ENCODE results near the gene ICE2.

- TF ChIP-seq, protein P1, sequence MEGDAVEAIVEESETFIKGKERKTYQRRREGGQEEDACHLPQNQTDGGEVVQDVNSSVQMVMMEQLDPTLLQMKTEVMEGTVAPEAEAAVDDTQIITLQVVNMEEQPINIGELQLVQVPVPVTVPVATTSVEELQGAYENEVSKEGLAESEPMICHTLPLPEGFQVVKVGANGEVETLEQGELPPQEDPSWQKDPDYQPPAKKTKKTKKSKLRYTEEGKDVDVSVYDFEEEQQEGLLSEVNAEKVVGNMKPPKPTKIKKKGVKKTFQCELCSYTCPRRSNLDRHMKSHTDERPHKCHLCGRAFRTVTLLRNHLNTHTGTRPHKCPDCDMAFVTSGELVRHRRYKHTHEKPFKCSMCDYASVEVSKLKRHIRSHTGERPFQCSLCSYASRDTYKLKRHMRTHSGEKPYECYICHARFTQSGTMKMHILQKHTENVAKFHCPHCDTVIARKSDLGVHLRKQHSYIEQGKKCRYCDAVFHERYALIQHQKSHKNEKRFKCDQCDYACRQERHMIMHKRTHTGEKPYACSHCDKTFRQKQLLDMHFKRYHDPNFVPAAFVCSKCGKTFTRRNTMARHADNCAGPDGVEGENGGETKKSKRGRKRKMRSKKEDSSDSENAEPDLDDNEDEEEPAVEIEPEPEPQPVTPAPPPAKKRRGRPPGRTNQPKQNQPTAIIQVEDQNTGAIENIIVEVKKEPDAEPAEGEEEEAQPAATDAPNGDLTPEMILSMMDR (IDR thresholded peaks at IDR 0.05) = no peak
- TF ChIP-seq POLR2A (IDR thresholded peaks at IDR 0.05) = no peak
Observed at GRCh38 chr15:60416484-60416883, 62.5 kb downstream of the ICE2 start.
